ENCODE data around the gene PHF21B. TPM values are rescaled to one million over a fixed set of nuclear protein-coding genes. Genes with fewer than 3 reads are reported as not detected.

PHF21B gene
- total and polyA plus RNA-seq, 2 donors (not counting 3 experiments of a cell fraction or from before 2014, with no cell fraction given): not detected

- Histone ChIP-seq H3K9me1 (replicated peaks; ENCODE audit: control insufficient read depth, extremely low read depth, insufficient read depth, low read length) (no peaks in the 10 kb centered on the region), H3K4me1 (ENCODE audit: control insufficient read depth, extremely low read depth, insufficient read depth, low read length) (no peaks in the 10 kb centered on the region), H3K27me3 (ENCODE audit: control insufficient read depth in 2 of 2, insufficient read depth in 2 of 2, low read length in 2 of 2) (no peaks in the 10 kb centered on the region), H3K4me3 (replicated peaks in 1 of 3; ENCODE audit: insufficient read depth in 1 of 3, low read depth in 1 of 3, low read length in 3 of 3) (no peak overlapping the region), H3K36me3 (ENCODE audit: control insufficient read depth in 2 of 2, extremely low read depth in 1 of 2, insufficient read depth in 2 of 2, low read length in 2 of 2) (no peaks in the 10 kb centered on the region), H3K9me3 (replicated peaks; ENCODE audit: control insufficient read depth, insufficient read depth, low read length) (no peaks in the 10 kb centered on the region), H3K4me2 (ENCODE audit: insufficient read depth, low read length) (no peak overlapping the region), H2AFZ (ENCODE audit: low read depth, low read length) (no peak overlapping the region), H3K9ac (replicated peaks; ENCODE audit: extremely low read depth, insufficient read depth, low read length) (no peak overlapping the region), H3K27ac (ENCODE audit: insufficient read depth, low read depth, low read length) (no peak overlapping the region), H3K79me2 (ENCODE audit: control insufficient read depth, insufficient read depth, low read length) (no peaks in the 10 kb centered on the region), H4K20me1 (replicated peaks; ENCODE audit: control insufficient read depth, extremely low read depth, insufficient read depth, low read length) (no peaks in the 10 kb centered on the region)
- CTCF ChIA-PET: no interaction called here
- intact Hi-C loops (cut with micrococcal nuclease) (no loop called here), dilution Hi-C loops (cut with MboI; ENCODE audit: extremely low pct_ligation_motif_present, low sequenced_read_pairs) (no loop called here)
- TF ChIP-seq JUN (IDR thresholded peaks at IDR 0.05; ENCODE audit: borderline replicate concordance, insufficient read depth, insufficient read length, low read depth) (no peak), POLR2A (IDR thresholded peaks at IDR 0.05; ENCODE audit: low read depth, low read length) (no peak)
- POLR2A ChIA-PET: no interaction called here
- no TSS peak for BruUV-seq (replicated peaks)
- no peak for DNase-seq (ENCODE audit: low read depth, low spot score)
- FAIRE-seq: no peak
Observed at GRCh38 chr22:45034156-45034555, 24.4 kb upstream of the PHF21B start.

GRCh38 chr22:45033136-45033535, 23.3 kb upstream of the PHF21B start:
- no peak for DNase-seq (ENCODE audit: low read depth, low spot score)
- ChIA-PET CTCF (no interaction called here), POLR2A (no interaction called here)
- intact Hi-C loops (cut with micrococcal nuclease): no loop called here
- Histone ChIP-seq H3K9ac (replicated peaks; ENCODE audit: extremely low read depth, insufficient read depth, low read length) (no peak overlapping the region), H3K9me1 (replicated peaks; ENCODE audit: control insufficient read depth, extremely low read depth, insufficient read depth, low read length) (no peaks in the 10 kb centered on the region), H3K4me2 (ENCODE audit: insufficient read depth, low read length) (no peak overlapping the region), H3K79me2 (ENCODE audit: control insufficient read depth, insufficient read depth, low read length) (no peaks in the 10 kb centered on the region), H3K9me3 (replicated peaks; ENCODE audit: control insufficient read depth, insufficient read depth, low read length) (no peaks in the 10 kb centered on the region), H2AFZ (ENCODE audit: low read depth, low read length) (no peak overlapping the region), H3K27ac (ENCODE audit: insufficient read depth, low read depth, low read length) (no peak overlapping the region), H3K36me3 (ENCODE audit: control insufficient read depth in 2 of 2, extremely low read depth in 1 of 2, insufficient read depth in 2 of 2, low read length in 2 of 2) (no peaks in the 10 kb centered on the region), H3K27me3 (ENCODE audit: control insufficient read depth in 2 of 2, insufficient read depth in 2 of 2, low read length in 2 of 2) (no peaks in the 10 kb centered on the region), H4K20me1 (replicated peaks; ENCODE audit: control insufficient read depth, extremely low read depth, insufficient read depth, low read length) (no peaks in the 10 kb centered on the region), H3K4me1 (ENCODE audit: control insufficient read depth, extremely low read depth, insufficient read depth, low read length) (no peaks in the 10 kb centered on the region), H3K4me3 (replicated peaks in 1 of 3; ENCODE audit: insufficient read depth in 1 of 3, low read depth in 1 of 3, low read length in 3 of 3) (no peak overlapping the region)
- FAIRE-seq: no peak
- BruUV-seq (replicated peaks): no TSS peak
- dilution Hi-C loops (cut with MboI; ENCODE audit: extremely low pct_ligation_motif_present, low sequenced_read_pairs): no loop called here
- TF ChIP-seq JUN (IDR thresholded peaks at IDR 0.05; ENCODE audit: borderline replicate concordance, insufficient read depth, insufficient read length, low read depth) (no peak), MYC (IDR thresholded peaks at IDR 0.05; ENCODE audit: low read depth, low read length) (no peak), MAX (IDR thresholded peaks at IDR 0.05; ENCODE audit: insufficient read depth, insufficient read length) (no peak), CTCF (IDR thresholded peaks at IDR 0.05; ENCODE audit: extremely low read depth in 1 of 2, insufficient read depth in 1 of 2, low read depth in 1 of 2, low read length in 2 of 2) (no peak)
